Activated naive CD8-positive, alpha-beta T cell treated with anti-CD3 and anti-CD28 coated beads for 36 hours (primary cell): ENCODE results near the gene GRIN3A. TPM values are rescaled to one million over a fixed set of nuclear protein-coding genes. Genes with fewer than 3 reads are reported as not detected.

ENCODE experiments used
- total RNA-seq, 2 experiments: library from RNA; stranded (reverse); gene quantifications; one replicate each; pipeline ENCODE4 v1.2.3, GENCODE V29; 2021

GRIN3A gene
- total RNA-seq, 2 experiments from 2014 or later = not detected

Other genes starting within 250 kb of the GRIN3A start
- gene RNF20, start 204.8 kb downstream of the GRIN3A start, total RNA-seq = 10 to 100 TPM; 39.7 to 44.2 TPM
- gene PPP3R2, start 143.7 kb downstream of the GRIN3A start, total RNA-seq = not detected